ENCODE measurements around the gene NT5C1A.

Gene NT5C1A

GRCh38 chr1:39613250-39613649 is 58.7 kb downstream of the NT5C1A start:
- H3K4me3 ChIP-seq (ENCODE audit: low read depth, low read length): no peak overlapping the region
- ChIA-PET CTCF (interaction anchor here (1.6 to 16.0 kb wide), 3 partner anchors 7 to 43 kb away, joined by 4 to 670 read pairs (median 102); no protein-coding TSS in a partner anchor), POLR2A (no interaction called here)
- TF ChIP-seq CTCF (IDR thresholded peaks at IDR 0.05; ENCODE audit: insufficient read depth, low read length, missing control alignments): no peak
- DNase-seq (ENCODE audit: low read depth, low spot score): no peak

- ChIA-PET CTCF (interaction anchor here (0.9 to 16.0 kb wide), 25 partner anchors 9 to 511 kb away, joined by 3 to 670 read pairs (median 5); no protein-coding TSS in a partner anchor), POLR2A (no interaction called here)
- TF ChIP-seq CTCF (IDR thresholded peaks at IDR 0.05; ENCODE audit: insufficient read depth, low read length, missing control alignments): peak; percentile 83
- no peak overlapping the region for H3K4me3 ChIP-seq (ENCODE audit: low read depth, low read length)
- no peak for DNase-seq (ENCODE audit: low read depth, low spot score)
Measured at GRCh38 chr1:39609618-39610331, 62.1 kb downstream of the NT5C1A start.

Data from AG04449 (cell line).